HEK293T (cell line): ENCODE results near the gene CAPZA2.

Source experiments
- BHLHE40 ChIP-seq: fragments of 450-650 bp; IDR thresholded peaks from 2 replicates; pipeline ENCODE4 v1.6.1; 2016; ENCODE audit warnings: mild to moderate bottlenecking, moderate library complexity, borderline replicate concordance
- CTBP1 ChIP-seq: fragments of 450-650 bp; IDR thresholded peaks from 2 replicates; pipeline ENCODE4 v1.6.1; 2016; ENCODE audit warnings: borderline replicate concordance
- ELF4 ChIP-seq: fragments of 450-650 bp; IDR thresholded peaks from 2 replicates; pipeline ENCODE4 v1.6.1; 2017; ENCODE audit warnings: antibody characterized with exemption
- FOXK2 ChIP-seq: fragments of 450-650 bp; IDR thresholded peaks from 2 replicates; pipeline ENCODE4 v1.6.1; 2016; ENCODE audit warnings: mild to moderate bottlenecking
- FOXM1 ChIP-seq: fragments of 450-650 bp; IDR thresholded peaks from 2 replicates; pipeline ENCODE4 v1.6.1; 2017; ENCODE audit warnings: mild to moderate bottlenecking, borderline replicate concordance
- HDGF ChIP-seq: fragments of 450-650 bp; IDR thresholded peaks from 2 replicates; pipeline ENCODE4 v1.6.1; 2017; ENCODE audit warnings: antibody characterized with exemption, borderline replicate concordance
- L3MBTL2 ChIP-seq: fragments of 450-650 bp; conservative IDR thresholded peaks from 2 replicates; pipeline ENCODE4 v1.6.1; 2016; ENCODE audit warnings: mild to moderate bottlenecking
- NFRKB ChIP-seq: fragments of 450-650 bp; IDR thresholded peaks from 2 replicates; pipeline ENCODE4 v1.6.1; 2016; ENCODE audit warnings: mild to moderate bottlenecking, moderate library complexity
- SP1 ChIP-seq: fragments of 450-650 bp; IDR thresholded peaks from 2 replicates; pipeline ENCODE4 v1.6.1; 2017
- SUZ12 ChIP-seq: fragments of 450-650 bp; IDR thresholded peaks from 2 replicates; pipeline ENCODE4 v1.6.1; 2016; ENCODE audit warnings: mild to moderate bottlenecking
- TARDBP ChIP-seq: fragments of 450-650 bp; IDR thresholded peaks from 2 replicates; pipeline ENCODE4 v1.6.1; 2016
- ZNF384 ChIP-seq: fragments of 450-650 bp; IDR thresholded peaks from 2 replicates; pipeline ENCODE4 v1.6.1; 2016

GRCh38 chr7:116876664-116877442 lies 14.5 kb downstream of the CAPZA2 start:
- no peak for TF ChIP-seq FOXM1
- no peak for TF ChIP-seq CTBP1
- no peak for TF ChIP-seq ELF4
- TF ChIP-seq NFRKB, result no peak
- no peak for TF ChIP-seq ZNF384
- no peak for TF ChIP-seq SP1
- TF ChIP-seq TARDBP, result no peak
- no peak for TF ChIP-seq FOXK2
- TF ChIP-seq BHLHE40, result no peak
- no peak for TF ChIP-seq HDGF
- TF ChIP-seq L3MBTL2, result no peak
- no peak for TF ChIP-seq SUZ12
